GM23338 (cell line): ENCODE data around the gene EIF2B5. TPM values are rescaled to one million over a fixed set of nuclear protein-coding genes. Genes with fewer than 3 reads are reported as not detected.

Experiments used
- ATAC-seq: fragments of 200-7000 bp; cut with Tn5 transposase; 3 replicates; pipeline ENCODE4 v1.9.1; 2020
- DNase-seq: peaks from one replicate; pipeline ENCODE4 v3.0.0-alpha.2; 2015; ENCODE audit warnings: low spot score
- H2AFZ ChIP-seq: fragments of 200-600 bp; sonication (generic); 2 replicates; pipeline ENCODE4 v1.8.0; 2016; ENCODE audit warnings: antibody characterized with exemption, mild to moderate bottlenecking, moderate library complexity
- H3F3A ChIP-seq: fragments of 200-600 bp; sonication (generic); replicated peaks from 2 replicates; pipeline ENCODE4 v1.8.0; 2017; ENCODE audit warnings: antibody characterized with exemption, mixed run types, low read depth
- H3K27ac ChIP-seq: fragments of 200-600 bp; sonication (generic); 2 replicates; pipeline ENCODE4 v1.6.1; 2016; ENCODE audit warnings: low read depth
- H3K27me3 ChIP-seq: fragments of 200-600 bp; sonication (generic); 2 replicates; pipeline ENCODE4 v1.8.0; 2016; ENCODE audit warnings: mild to moderate bottlenecking, mixed run types, moderate library complexity; ENCODE audit not compliant: insufficient read depth
- H3K36me3 ChIP-seq: fragments of 200-600 bp; sonication (generic); 2 replicates; pipeline ENCODE4 v1.8.0; 2016; ENCODE audit warnings: mild to moderate bottlenecking; ENCODE audit not compliant: insufficient read depth
- H3K4me1 ChIP-seq: fragments of 200-600 bp; sonication (generic); 2 replicates; pipeline ENCODE4 v1.8.0; 2016; ENCODE audit warnings: mild to moderate bottlenecking, moderate library complexity; ENCODE audit not compliant: insufficient read depth
- H3K4me2 ChIP-seq: fragments of 200-600 bp; sonication (generic); 2 replicates; pipeline ENCODE4 v1.7.1; 2017; ENCODE audit warnings: mixed run types
- H3K4me3 ChIP-seq: fragments of 200-600 bp; sonication (generic); 2 replicates; pipeline ENCODE4 v1.6.1; 2016; ENCODE audit warnings: mixed run types
- H3K79me2 ChIP-seq: fragments of 200-600 bp; sonication (generic); replicated peaks from 2 replicates; pipeline ENCODE4 v1.8.0; 2017; ENCODE audit warnings: mild to moderate bottlenecking; ENCODE audit not compliant: insufficient read depth
- H3K9me2 ChIP-seq: fragments of 200-600 bp; sonication (generic); 2 replicates; pipeline ENCODE4 v1.8.0; 2017; ENCODE audit not compliant: insufficient read depth
- H4K20me1 ChIP-seq: fragments of 200-600 bp; sonication (generic); replicated peaks from 2 replicates; pipeline ENCODE4 v1.8.0; 2017; ENCODE audit warnings: mild to moderate bottlenecking; ENCODE audit not compliant: insufficient read depth
- H3K27ac Mint-ChIP-seq: 2 replicates; pipeline ENCODE4 v1.8.0; 2020; ENCODE audit warnings: inconsistent platforms, mild to moderate bottlenecking, moderate library complexity, mixed read lengths
- H3K27me3 Mint-ChIP-seq: 3 replicates; pipeline ENCODE4 v1.8.0; 2022; ENCODE audit warnings: low read depth, mild to moderate bottlenecking, moderate library complexity, mixed read lengths, inconsistent platforms; ENCODE audit not compliant: insufficient read depth, poor library complexity
- H3K36me3 Mint-ChIP-seq: 3 replicates; pipeline ENCODE4 v1.8.0; 2021; ENCODE audit warnings: low read depth, mild to moderate bottlenecking, inconsistent platforms, moderate library complexity, mixed read lengths
- H3K4me1 Mint-ChIP-seq: 3 replicates; pipeline ENCODE4 v1.8.0; 2020; ENCODE audit warnings: mild to moderate bottlenecking, inconsistent platforms, mixed read lengths
- H3K4me3 Mint-ChIP-seq: 3 replicates; pipeline ENCODE4 v1.8.0; 2021; ENCODE audit warnings: moderate library complexity, mild to moderate bottlenecking, inconsistent platforms, mixed read lengths
- H3K9me3 Mint-ChIP-seq: 3 replicates; pipeline ENCODE4 v1.8.0; 2020; ENCODE audit warnings: moderate library complexity, mild to moderate bottlenecking, inconsistent platforms, mixed read lengths
- CREB1 ChIP-seq: fragments of 250-450 bp; sonication (Bioruptor Pico); IDR thresholded peaks from 2 replicates; pipeline ENCODE4 v1.5.0; 2020; ENCODE audit warnings: low read depth, mild to moderate bottlenecking, moderate library complexity
- CTCF ChIP-seq, 2 experiments: fragments of 200-600 bp in 1 of 2; sonication (generic) in 1 of 2; conservative IDR thresholded peaks; 2 replicates each; pipeline versions ENCODE4 v1.5.1 to v1.6.1; 2016 to 2017; ENCODE audit warnings: antibody characterized with exemption in 2 of 2, low read depth in 2 of 2, mild to moderate bottlenecking in 2 of 2, moderate library complexity in 1 of 2
- ETS1 ChIP-seq: IDR thresholded peaks from 2 replicates; pipeline ENCODE4 v1.6.1; 2016; ENCODE audit warnings: antibody characterized with exemption
- EZH2 ChIP-seq: fragments of 200-600 bp; sonication (generic); IDR thresholded peaks from one replicate; pipeline ENCODE4 v1.8.0; 2017; ENCODE audit warnings: antibody characterized with exemption, mild to moderate bottlenecking, low read depth; ENCODE audit not compliant: unreplicated experiment
- EZH2phosphoT487 ChIP-seq: fragments of 200-600 bp; sonication (generic); IDR thresholded peaks from one replicate; pipeline ENCODE4 v1.8.1; 2018; ENCODE audit warnings: antibody characterized with exemption; ENCODE audit not compliant: unreplicated experiment
- JUNB ChIP-seq: IDR thresholded peaks from one replicate; pipeline ENCODE4 v1.6.1; 2016; ENCODE audit warnings: antibody characterized with exemption; ENCODE audit not compliant: unreplicated experiment
- NANOG ChIP-seq: IDR thresholded peaks from 2 replicates; pipeline ENCODE4 v1.6.1; 2016; ENCODE audit warnings: antibody characterized with exemption, borderline replicate concordance
- POLR2AphosphoS5 ChIP-seq: IDR thresholded peaks from 2 replicates; pipeline ENCODE4 v1.6.1; 2016; ENCODE audit warnings: antibody characterized with exemption, low read depth
- STAT1 ChIP-seq: IDR thresholded peaks from one replicate; pipeline ENCODE4 v1.6.1; 2016; ENCODE audit warnings: antibody characterized with exemption; ENCODE audit not compliant: unreplicated experiment
- ZNF114 ChIP-seq: fragments of 250-450 bp; sonication (Bioruptor Pico); IDR thresholded peaks from 2 replicates; pipeline ENCODE4 v1.5.0; 2020; ENCODE audit warnings: mild to moderate bottlenecking, moderate library complexity
- ZNF331 ChIP-seq: fragments of 250-450 bp; sonication (Bioruptor Pico); IDR thresholded peaks from 2 replicates; pipeline ENCODE4 v1.5.0; 2020; ENCODE audit warnings: low read depth, mild to moderate bottlenecking, moderate library complexity
- polyA plus RNA-seq: library from polyadenylated mRNA; unstranded; fragments of >200 nt; fragmentation: Nextera tagmentation; extraction: Ambion mirVana; gene quantifications from 2 replicates; pipeline ENCODE4 v1.2.1, GENCODE V29; 2016
- total RNA-seq: library from RNA; depleted of rRNA; stranded (reverse); fragments of >200 nt; shearing (Covaris generic); gene quantifications from 2 replicates; pipeline ENCODE4 v1.2.3, GENCODE V29; 2014
- TF ChIP-seq, protein P1 (sequence below): fragments of 250-450 bp; sonication (Bioruptor Pico); IDR thresholded peaks from 2 replicates; pipeline ENCODE4 v1.5.0; 2020; ENCODE audit warnings: mild to moderate bottlenecking, moderate library complexity

EIF2B5 gene
- total and polyA plus RNA-seq, 2 experiments from 2014 or later = 26.4 to 43.3 TPM

DNA sequence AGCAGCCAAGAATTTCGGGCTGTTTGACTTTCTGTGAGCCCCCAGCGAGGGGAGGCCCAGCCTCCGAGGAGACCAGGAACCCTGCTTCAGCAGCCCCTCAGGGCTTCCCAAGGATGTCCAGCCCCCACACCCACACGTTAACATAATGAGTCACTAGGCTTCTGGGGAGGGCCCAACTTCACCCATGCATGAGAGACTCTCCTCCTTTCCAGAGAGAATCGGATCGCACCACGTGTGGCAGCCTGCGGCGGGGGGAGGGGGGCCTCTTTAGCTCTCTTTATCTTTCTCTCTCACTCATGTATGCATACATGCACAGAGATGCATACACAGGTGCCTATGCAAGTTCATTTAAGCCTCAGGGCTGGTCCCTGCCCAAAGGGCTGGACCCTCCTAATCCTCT, 36.4 kb downstream of the EIF2B5 start (continued):
- TF ChIP-seq, protein P1, sequence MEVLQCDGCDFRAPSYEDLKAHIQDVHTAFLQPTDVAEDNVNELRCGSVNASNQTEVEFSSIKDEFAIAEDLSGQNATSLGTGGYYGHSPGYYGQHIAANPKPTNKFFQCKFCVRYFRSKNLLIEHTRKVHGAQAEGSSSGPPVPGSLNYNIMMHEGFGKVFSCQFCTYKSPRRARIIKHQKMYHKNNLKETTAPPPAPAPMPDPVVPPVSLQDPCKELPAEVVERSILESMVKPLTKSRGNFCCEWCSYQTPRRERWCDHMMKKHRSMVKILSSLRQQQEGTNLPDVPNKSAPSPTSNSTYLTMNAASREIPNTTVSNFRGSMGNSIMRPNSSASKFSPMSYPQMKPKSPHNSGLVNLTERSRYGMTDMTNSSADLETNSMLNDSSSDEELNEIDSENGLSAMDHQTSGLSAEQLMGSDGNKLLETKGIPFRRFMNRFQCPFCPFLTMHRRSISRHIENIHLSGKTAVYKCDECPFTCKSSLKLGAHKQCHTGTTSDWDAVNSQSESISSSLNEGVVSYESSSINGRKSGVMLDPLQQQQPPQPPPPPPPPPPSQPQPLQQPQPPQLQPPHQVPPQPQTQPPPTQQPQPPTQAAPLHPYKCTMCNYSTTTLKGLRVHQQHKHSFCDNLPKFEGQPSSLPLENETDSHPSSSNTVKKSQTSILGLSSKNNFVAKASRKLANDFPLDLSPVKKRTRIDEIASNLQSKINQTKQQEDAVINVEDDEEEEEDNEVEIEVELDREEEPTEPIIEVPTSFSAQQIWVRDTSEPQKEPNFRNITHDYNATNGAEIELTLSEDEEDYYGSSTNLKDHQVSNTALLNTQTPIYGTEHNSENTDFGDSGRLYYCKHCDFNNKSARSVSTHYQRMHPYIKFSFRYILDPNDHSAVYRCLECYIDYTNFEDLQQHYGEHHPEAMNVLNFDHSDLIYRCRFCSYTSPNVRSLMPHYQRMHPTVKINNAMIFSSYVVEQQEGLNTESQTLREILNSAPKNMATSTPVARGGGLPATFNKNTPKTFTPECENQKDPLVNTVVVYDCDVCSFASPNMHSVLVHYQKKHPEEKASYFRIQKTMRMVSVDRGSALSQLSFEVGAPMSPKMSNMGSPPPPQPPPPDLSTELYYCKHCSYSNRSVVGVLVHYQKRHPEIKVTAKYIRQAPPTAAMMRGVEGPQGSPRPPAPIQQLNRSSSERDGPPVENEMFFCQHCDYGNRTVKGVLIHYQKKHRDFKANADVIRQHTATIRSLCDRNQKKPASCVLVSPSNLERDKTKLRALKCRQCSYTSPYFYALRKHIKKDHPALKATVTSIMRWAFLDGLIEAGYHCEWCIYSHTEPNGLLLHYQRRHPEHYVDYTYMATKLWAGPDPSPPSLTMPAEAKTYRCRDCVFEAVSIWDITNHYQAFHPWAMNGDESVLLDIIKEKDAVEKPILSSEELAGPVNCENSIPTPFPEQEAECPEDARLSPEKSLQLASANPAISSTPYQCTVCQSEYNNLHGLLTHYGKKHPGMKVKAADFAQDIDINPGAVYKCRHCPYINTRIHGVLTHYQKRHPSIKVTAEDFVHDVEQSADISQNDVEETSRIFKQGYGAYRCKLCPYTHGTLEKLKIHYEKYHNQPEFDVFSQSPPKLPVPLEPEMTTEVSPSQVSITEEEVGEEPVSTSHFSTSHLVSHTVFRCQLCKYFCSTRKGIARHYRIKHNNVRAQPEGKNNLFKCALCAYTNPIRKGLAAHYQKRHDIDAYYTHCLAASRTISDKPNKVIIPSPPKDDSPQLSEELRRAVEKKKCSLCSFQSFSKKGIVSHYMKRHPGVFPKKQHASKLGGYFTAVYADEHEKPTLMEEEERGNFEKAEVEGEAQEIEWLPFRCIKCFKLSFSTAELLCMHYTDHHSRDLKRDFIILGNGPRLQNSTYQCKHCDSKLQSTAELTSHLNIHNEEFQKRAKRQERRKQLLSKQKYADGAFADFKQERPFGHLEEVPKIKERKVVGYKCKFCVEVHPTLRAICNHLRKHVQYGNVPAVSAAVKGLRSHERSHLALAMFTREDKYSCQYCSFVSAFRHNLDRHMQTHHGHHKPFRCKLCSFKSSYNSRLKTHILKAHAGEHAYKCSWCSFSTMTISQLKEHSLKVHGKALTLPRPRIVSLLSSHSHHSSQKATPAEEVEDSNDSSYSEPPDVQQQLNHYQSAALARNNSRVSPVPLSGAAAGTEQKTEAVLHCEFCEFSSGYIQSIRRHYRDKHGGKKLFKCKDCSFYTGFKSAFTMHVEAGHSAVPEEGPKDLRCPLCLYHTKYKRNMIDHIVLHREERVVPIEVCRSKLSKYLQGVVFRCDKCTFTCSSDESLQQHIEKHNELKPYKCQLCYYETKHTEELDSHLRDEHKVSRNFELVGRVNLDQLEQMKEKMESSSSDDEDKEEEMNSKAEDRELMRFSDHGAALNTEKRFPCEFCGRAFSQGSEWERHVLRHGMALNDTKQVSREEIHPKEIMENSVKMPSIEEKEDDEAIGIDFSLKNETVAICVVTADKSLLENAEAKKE (CRISPR knock-in tag) = no peak
- no peak for TF ChIP-seq ZNF331
- TF ChIP-seq EZH2phosphoT487 = no peak
- no peak for TF ChIP-seq EZH2
- TF ChIP-seq ZNF114 (CRISPR knock-in tag) = no peak
- TF ChIP-seq CREB1 (CRISPR knock-in tag) = no peak
- TF ChIP-seq STAT1 = no peak

DNA sequence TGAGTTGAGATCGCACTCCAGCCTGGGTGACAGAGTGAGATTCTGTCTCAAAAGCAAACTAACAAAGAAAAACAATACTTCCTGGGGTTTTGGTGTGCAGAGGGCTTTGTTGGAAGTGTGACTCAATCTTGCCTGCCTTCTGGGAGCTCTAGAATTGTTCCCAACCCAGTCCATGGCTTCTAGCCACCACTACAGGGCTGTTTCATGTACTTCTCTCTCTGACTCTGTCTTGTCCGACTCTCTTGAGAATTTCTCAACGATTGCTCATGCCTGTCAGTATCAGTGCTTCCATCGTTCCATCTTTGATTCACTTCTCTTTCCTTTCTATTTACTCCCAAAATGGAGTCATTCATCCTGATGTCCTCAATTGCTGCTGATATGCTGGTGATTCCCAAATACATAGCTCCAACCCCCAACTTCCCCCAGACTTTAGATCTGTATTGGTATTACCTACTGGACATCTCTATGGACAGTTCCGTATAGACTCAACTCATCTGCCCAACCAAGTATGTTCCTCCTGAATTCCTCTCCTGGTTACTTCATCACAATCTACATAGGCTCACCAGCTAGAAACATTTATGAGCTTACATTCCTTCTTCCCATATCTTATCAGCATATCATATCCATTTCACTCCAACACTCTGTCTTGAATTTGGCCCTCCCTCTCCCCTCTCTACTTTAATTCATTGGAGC, 37.7 kb downstream of the EIF2B5 start:
- Histone ChIP-seq H3K79me2 (peaks cover 25% of the 10 kb centered on the region), H3K4me3 (no peak overlapping the region), H2AFZ (no peak overlapping the region), H3K27ac (no peak overlapping the region), H3K36me3 (no peaks in the 10 kb centered on the region), H3F3A (0 out of 2 replicates have a peak, but pooled peaks cover 4% of the 10 kb centered on the region), H3K4me2 (no peak overlapping the region), H3K9me2 (no peaks in the 10 kb centered on the region), H3K4me1 (peaks cover 15% of the 10 kb centered on the region), H3K27me3 (no peaks in the 10 kb centered on the region), H4K20me1 (peaks cover 8% of the 10 kb centered on the region; the same call in 1 of the 2 replicates)
- no peak overlapping the region for H3K27ac Mint-ChIP-seq
- H3K27me3 Mint-ChIP-seq = peaks cover 3% of the 10 kb centered on the region
- H3K9me3 Mint-ChIP-seq = no peaks in the 10 kb centered on the region
- peaks cover 38% of the 10 kb centered on the region for H3K36me3 Mint-ChIP-seq
- ATAC-seq = no peak
- peaks cover 34% of the 10 kb centered on the region for H3K4me1 Mint-ChIP-seq
- H3K4me3 Mint-ChIP-seq = no peak overlapping the region; the same call in 2 of the 3 replicates
- no peak for DNase-seq
- TF ChIP-seq POLR2AphosphoS5 (no peak), ZNF331 (no peak), JUNB (no peak), ETS1 (no peak), STAT1 (no peak), CTCF (conservative IDR thresholded peaks at IDR 0.05; ENCODE audit: low read depth in 2 of 2) (no peak), NANOG (no peak), EZH2phosphoT487 (no peak), ZNF114 (CRISPR knock-in tag) (no peak)
